Coronary artery (tissue), 2 donors: ENCODE measurements around the gene ACOX3.
"Not testable (repeated sequence)": the region's sequence is repeated elsewhere in the genome, so short reads cannot be mapped to it uniquely, and the experiment has no call there.

ENCODE experiments used
- DNase-seq: peaks from one replicate; pipeline ENCODE4 v3.0.0-alpha.2; 2017; ENCODE audit warnings: low spot score
- H3K27ac ChIP-seq, 2 donors: fragments of 200-600 bp; sonication (generic); one replicate each; pipeline ENCODE4 v1.5.1; 2016 to 2019
- H3K4me3 ChIP-seq: fragments of 200-600 bp; sonication (generic); 2 replicates; pipeline ENCODE4 v1.5.1; 2016; ENCODE audit warnings: mild to moderate bottlenecking, moderate library complexity
- CTCF ChIP-seq: fragments of 200-600 bp; sonication (generic); IDR thresholded peaks from one replicate; pipeline ENCODE4 v1.5.1; 2019; ENCODE audit warnings: antibody characterized with exemption

Gene ACOX3

GRCh38 chr4:8343967-8344331 is 96.6 kb downstream of the ACOX3 start:
- DNase-seq: peak; percentile 57
- Histone ChIP-seq H3K27ac (no peak overlapping the region), H3K4me3 (no peak overlapping the region)
- TF ChIP-seq CTCF: no peak

- peak; percentile 47 for DNase-seq
- no peak overlapping the region for H3K27ac ChIP-seq
Observed at GRCh38 chr4:8343262-8343966, 97.1 kb downstream of the ACOX3 start.

GRCh38 chr4:8342651-8343261 is 97.8 kb downstream of the ACOX3 start:
- H3K27ac ChIP-seq: no peak overlapping the region
- no peak for TF ChIP-seq CTCF
- no peak overlapping the region for H3K4me3 ChIP-seq
- peak; percentile 56 for DNase-seq

More at GRCh38 chr4:8343262-8343966, 97.1 kb downstream of the ACOX3 start:
- no peak for TF ChIP-seq CTCF
- H3K4me3 ChIP-seq: no peak overlapping the region

GRCh38 chr4:8341691-8342090 is 98.8 kb downstream of the ACOX3 start:
- H3K27ac ChIP-seq: peak overlapping the region in 1 of 2 donors; percentile 59

GRCh38 chr4:8341281-8341680 is 99.2 kb downstream of the ACOX3 start:
- not testable (repeated sequence) for DNase-seq, H3K4me3 ChIP-seq
- H3K27ac ChIP-seq: peak overlapping the region in 1 of 2 donors; percentile 59

More at GRCh38 chr4:8341691-8342090, 98.8 kb downstream of the ACOX3 start:
- no peak for TF ChIP-seq CTCF
- DNase-seq: peak; percentile 70
- H3K4me3 ChIP-seq: no peak overlapping the region

GRCh38 chr4:8340781-8341241 is 99.7 kb downstream of the ACOX3 start:
- TF ChIP-seq CTCF: no peak
- Histone ChIP-seq H3K27ac (peak overlapping the region in 1 of 2 donors; percentile 53), H3K4me3 (no peak overlapping the region)
- peak; percentile 78 for DNase-seq

- Histone ChIP-seq H3K4me3 (no peak overlapping the region), H3K27ac (no peak overlapping the region)
- no peak for TF ChIP-seq CTCF
- DNase-seq: no peak
Observed at GRCh38 chr4:8338351-8338961, 102.1 kb downstream of the ACOX3 start.
